Nephron progenitor cell (in vitro differentiated cells): ENCODE results near the gene KATNAL1.

Experiments used
- DNase-seq: peaks from one replicate; pipeline ENCODE4 v3.0.0; 2021
- H3K27ac Mint-ChIP-seq: 2 replicates; pipeline ENCODE4 v1.8.0; 2021; ENCODE audit warnings: mild to moderate bottlenecking, moderate library complexity, mixed read lengths
- H3K27me3 Mint-ChIP-seq: 2 replicates; pipeline ENCODE4 v1.8.0; 2021; ENCODE audit warnings: mild to moderate bottlenecking, low read depth, mixed read lengths; ENCODE audit not compliant: poor library complexity
- H3K36me3 Mint-ChIP-seq: 2 replicates; pipeline ENCODE4 v1.8.0; 2021; ENCODE audit warnings: low read depth, mixed read lengths
- H3K4me1 Mint-ChIP-seq: 2 replicates; pipeline ENCODE4 v1.8.0; 2021; ENCODE audit warnings: mixed read lengths
- H3K4me3 Mint-ChIP-seq: 2 replicates; pipeline ENCODE4 v1.8.0; 2021; ENCODE audit warnings: mild to moderate bottlenecking, moderate library complexity, mixed read lengths
- H3K9me3 Mint-ChIP-seq: 2 replicates; pipeline ENCODE4 v1.8.0; 2021; ENCODE audit warnings: mild to moderate bottlenecking, moderate library complexity, mixed read lengths
- TF ChIP-seq, protein P1 (sequence below): fragments of 200-600 bp; sonication (generic); IDR thresholded peaks from 2 replicates; pipeline ENCODE4 v1.5.0; 2021; ENCODE audit warnings: antibody characterized with exemption

KATNAL1 gene

DNA sequence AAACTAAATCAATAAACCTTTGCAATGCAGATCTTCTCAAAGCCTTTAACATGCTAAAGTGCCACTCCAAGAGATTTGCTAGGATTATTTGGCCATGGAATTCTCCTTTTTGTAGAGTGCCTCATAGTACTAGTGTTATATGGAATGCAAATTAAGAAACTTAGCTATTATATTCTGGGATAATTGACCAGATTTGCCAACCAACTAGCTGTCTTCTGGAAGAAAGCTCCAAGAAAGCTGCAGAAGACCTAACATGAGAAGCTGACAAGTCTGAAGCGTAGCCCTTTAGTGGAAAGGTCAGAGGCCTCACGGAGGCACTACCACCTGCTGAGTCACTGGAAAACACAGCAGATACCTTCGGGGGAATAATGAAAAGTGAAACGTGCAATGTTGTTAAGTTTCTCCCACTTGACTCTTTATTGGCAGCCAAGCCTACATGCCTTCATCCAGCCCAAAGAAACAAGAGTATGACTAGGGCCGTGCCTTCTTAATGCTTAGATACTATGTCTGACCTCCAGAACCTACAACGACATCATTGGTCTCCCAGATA, 29.8 kb upstream of the KATNAL1 start:
- no peak overlapping the region for H3K4me3 Mint-ChIP-seq
- no peaks in the 10 kb centered on the region for H3K9me3 Mint-ChIP-seq
- H3K4me1 Mint-ChIP-seq, result peaks cover 69% of the 10 kb centered on the region
- peaks cover 7% of the 10 kb centered on the region for H3K27me3 Mint-ChIP-seq
- no peaks in the 10 kb centered on the region for H3K36me3 Mint-ChIP-seq
- H3K27ac Mint-ChIP-seq, result no peak overlapping the region
- no peak for DNase-seq
- TF ChIP-seq, protein P1, sequence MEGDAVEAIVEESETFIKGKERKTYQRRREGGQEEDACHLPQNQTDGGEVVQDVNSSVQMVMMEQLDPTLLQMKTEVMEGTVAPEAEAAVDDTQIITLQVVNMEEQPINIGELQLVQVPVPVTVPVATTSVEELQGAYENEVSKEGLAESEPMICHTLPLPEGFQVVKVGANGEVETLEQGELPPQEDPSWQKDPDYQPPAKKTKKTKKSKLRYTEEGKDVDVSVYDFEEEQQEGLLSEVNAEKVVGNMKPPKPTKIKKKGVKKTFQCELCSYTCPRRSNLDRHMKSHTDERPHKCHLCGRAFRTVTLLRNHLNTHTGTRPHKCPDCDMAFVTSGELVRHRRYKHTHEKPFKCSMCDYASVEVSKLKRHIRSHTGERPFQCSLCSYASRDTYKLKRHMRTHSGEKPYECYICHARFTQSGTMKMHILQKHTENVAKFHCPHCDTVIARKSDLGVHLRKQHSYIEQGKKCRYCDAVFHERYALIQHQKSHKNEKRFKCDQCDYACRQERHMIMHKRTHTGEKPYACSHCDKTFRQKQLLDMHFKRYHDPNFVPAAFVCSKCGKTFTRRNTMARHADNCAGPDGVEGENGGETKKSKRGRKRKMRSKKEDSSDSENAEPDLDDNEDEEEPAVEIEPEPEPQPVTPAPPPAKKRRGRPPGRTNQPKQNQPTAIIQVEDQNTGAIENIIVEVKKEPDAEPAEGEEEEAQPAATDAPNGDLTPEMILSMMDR, result no peak

DNA sequence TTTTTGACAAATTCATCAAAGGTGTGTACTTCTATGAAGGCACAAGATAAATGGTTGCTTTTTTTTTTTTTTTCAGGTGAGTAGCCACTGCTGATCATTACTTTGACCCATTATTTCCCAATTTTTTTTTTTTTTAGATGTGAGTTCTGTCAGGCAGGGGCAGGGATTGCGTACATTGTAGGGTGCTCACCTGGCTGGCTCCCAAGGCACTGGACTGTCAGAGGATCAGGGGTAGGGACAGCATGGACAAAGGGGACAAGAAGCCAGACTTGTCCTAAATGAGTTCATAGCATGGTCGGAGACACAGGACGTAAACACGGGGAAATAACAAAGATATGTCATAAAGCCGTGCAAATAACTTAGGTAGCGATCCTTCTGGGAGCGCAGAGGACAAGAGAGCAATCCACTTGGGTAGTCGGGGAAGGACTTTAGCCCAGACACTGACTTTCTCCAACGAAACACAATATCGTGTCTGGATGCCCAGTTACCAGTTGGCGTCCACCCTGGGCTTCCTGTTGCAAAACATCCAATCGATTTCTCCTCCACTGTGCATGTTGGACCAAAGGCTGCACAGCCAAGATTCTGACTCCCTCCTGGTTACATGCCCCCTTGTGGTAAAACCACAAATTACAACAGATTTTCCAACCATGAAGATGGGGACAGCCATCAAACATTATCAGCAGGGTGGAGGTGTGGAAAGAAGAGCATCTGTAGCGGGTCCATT, 27.5 kb upstream of the KATNAL1 start:
- Mint-ChIP-seq H3K27ac (no peak overlapping the region), H3K4me3 (no peak overlapping the region), H3K9me3 (peaks cover 5% of the 10 kb centered on the region), H3K36me3 (peaks cover 6% of the 10 kb centered on the region), H3K27me3 (peaks cover 7% of the 10 kb centered on the region), H3K4me1 (peaks cover 53% of the 10 kb centered on the region)
- TF ChIP-seq, protein P1, result peak; percentile 49
- DNase-seq, result no peak

DNA sequence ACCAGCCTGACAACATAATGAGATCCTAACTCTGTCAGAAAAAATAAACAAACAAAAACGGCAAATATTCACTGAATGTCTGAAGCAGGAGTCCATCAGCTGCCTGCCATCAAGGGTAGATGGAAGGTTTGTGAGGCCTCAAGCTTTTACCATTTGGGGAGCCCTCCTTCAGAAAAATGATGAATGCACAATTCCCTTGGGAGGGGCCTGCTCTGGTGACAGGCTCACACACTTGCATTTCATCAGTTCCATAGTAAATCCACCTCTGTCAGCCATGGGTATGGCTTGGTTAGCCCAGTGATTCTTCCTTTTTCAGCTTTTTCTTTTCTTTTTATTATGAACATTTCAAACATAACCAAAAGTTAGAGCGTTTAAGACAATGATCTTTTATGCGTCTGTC, 26.3 kb upstream of the KATNAL1 start:
- peaks cover 41% of the 10 kb centered on the region for H3K4me1 Mint-ChIP-seq
- no peak for DNase-seq
- H3K27ac Mint-ChIP-seq, result no peak overlapping the region
- peaks cover 9% of the 10 kb centered on the region for H3K27me3 Mint-ChIP-seq
- H3K4me3 Mint-ChIP-seq, result no peak overlapping the region
- TF ChIP-seq, protein P1, result no peak
- H3K9me3 Mint-ChIP-seq, result peaks cover 5% of the 10 kb centered on the region
- peaks cover 6% of the 10 kb centered on the region for H3K36me3 Mint-ChIP-seq

DNA sequence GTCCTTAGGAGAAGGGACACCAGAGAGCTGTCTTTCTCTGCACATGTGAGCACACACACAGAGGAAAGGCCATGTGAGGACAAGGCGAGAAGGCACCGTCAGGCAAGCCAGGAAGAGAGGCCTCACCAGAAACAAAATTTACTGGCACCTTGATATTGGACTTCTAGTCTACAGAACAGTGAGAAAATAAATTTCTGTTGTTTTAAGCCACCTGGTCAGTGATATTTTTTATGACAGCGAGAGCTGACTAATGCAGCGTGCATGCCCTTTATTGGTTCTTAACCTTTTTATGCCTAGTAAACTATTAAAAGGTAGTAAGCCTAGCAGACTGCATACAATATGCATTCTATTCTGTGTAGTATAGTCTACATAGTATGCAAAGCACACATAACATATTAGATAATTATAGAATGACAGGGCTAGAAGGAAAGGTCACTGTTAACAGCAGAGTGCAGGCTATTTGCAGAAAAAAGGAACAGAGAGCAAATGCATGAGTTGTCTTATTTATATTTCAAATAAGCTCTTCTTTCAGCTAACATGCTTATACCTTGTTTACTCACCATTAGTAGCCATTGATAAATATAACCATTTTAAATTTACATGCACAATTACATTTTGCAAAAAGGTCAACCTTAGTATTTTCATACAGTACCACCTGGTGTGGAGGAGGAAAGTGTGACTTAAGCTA, 25.2 kb upstream of the KATNAL1 start:
- Mint-ChIP-seq H3K4me3 (no peak overlapping the region), H3K4me1 (peaks cover 35% of the 10 kb centered on the region), H3K27ac (no peak overlapping the region)

DNA sequence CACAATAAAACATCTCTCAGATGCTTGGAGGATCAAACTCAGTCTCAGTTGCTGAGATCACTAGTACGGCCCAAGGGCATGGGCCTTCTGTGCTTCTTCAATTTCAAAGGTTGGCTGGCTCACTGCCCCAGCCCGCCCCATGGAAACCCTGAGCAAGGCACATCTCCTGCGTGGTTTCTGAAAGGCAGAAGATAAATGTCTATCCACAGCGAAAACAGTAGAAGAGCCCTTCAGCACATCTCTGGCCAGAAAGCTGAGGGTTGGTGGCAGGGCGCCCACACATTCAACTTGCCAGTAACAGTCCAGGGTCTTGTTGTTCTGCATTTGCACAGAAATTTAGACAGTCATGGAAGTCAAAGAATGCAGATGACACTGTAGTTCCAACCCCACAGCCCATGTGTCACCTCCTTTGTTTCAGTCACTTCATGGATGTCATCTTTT, 24.0 kb upstream of the KATNAL1 start:
- peaks cover 9% of the 10 kb centered on the region for H3K9me3 Mint-ChIP-seq
- no peak overlapping the region for H3K4me3 Mint-ChIP-seq
- H3K36me3 Mint-ChIP-seq, result peaks cover 6% of the 10 kb centered on the region
- TF ChIP-seq, protein P1, result no peak
- H3K27me3 Mint-ChIP-seq, result peaks cover 3% of the 10 kb centered on the region
- peak overlapping the region; percentile 20 for H3K27ac Mint-ChIP-seq
- DNase-seq, result no peak
- H3K4me1 Mint-ChIP-seq, result peaks cover 28% of the 10 kb centered on the region

More for the DNA sequence above, 25.2 kb upstream of the KATNAL1 start:
- TF ChIP-seq, protein P1, result no peak
- peaks cover 4% of the 10 kb centered on the region for H3K27me3 Mint-ChIP-seq
- H3K36me3 Mint-ChIP-seq, result peaks cover 6% of the 10 kb centered on the region
- peaks cover 5% of the 10 kb centered on the region for H3K9me3 Mint-ChIP-seq
- no peak for DNase-seq
